Liver (tissue), 9 donors: Measurements from ENCODE around the gene ATXN1. TPM values are rescaled to one million over a fixed set of nuclear protein-coding genes. Genes with fewer than 3 reads are reported as not detected.

ENCODE experiments used
- DNase-seq: peaks from one replicate; pipeline ENCODE4 v3.0.0-alpha.2; 2017; ENCODE audit warnings: low spot score
- H3K27ac ChIP-seq, 2 donors: one replicate each; pipeline ENCODE4 v1.7.0; 2013; ENCODE audit warnings: inconsistent platforms in 2 of 2, low read length in 2 of 2, control low read depth in 1 of 2, low read depth in 1 of 2, mild to moderate bottlenecking in 1 of 2
- H3K27me3 ChIP-seq, 4 donors: one replicate each; pipeline versions ENCODE4 v1.6.1 to v1.7.0; 2013; ENCODE audit warnings: low read length in 3 of 4, inconsistent platforms in 1 of 4, mild to moderate bottlenecking in 1 of 4, moderate library complexity in 1 of 4; ENCODE audit not compliant: control insufficient read depth in 4 of 4, insufficient read depth in 4 of 4
- H3K36me3 ChIP-seq, 4 donors: one replicate each; pipeline versions ENCODE4 v1.6.1 to v1.7.0; 2013; ENCODE audit warnings: low read length in 3 of 4, mild to moderate bottlenecking in 3 of 4, low read depth in 1 of 4, moderate library complexity in 1 of 4; ENCODE audit not compliant: control insufficient read depth in 4 of 4, insufficient read depth in 3 of 4
- H3K4me1 ChIP-seq, 4 donors: one replicate each; pipeline versions ENCODE4 v1.6.1 to v1.7.0; 2013; ENCODE audit warnings: low read length in 3 of 4, mild to moderate bottlenecking in 3 of 4, moderate library complexity in 1 of 4; ENCODE audit not compliant: control insufficient read depth in 4 of 4, insufficient read depth in 4 of 4
- H3K4me3 ChIP-seq, 3 donors: one replicate each; pipeline versions ENCODE4 v1.6.1 to v1.7.0; 2013; ENCODE audit warnings: low read length in 3 of 3, control low read depth in 1 of 3, low read depth in 1 of 3, mild to moderate bottlenecking in 1 of 3
- H3K9ac ChIP-seq, 2 donors: one replicate each; pipeline ENCODE4 v1.7.0; 2013; ENCODE audit warnings: low read length in 2 of 2, mild to moderate bottlenecking in 2 of 2, moderate library complexity in 2 of 2, control low read depth in 1 of 2, low read depth in 1 of 2
- H3K9me3 ChIP-seq, 4 donors: one replicate each; pipeline versions ENCODE4 v1.6.1 to v1.7.0; 2013; ENCODE audit warnings: low read length in 3 of 4; ENCODE audit not compliant: control insufficient read depth in 4 of 4
- FOXA1 ChIP-seq: IDR thresholded peaks from 2 replicates; pipeline ENCODE4 v1.6.1; 2016; ENCODE audit warnings: antibody characterized with exemption
- FOXA2 ChIP-seq: IDR thresholded peaks from 2 replicates; pipeline ENCODE4 v1.6.1; 2016; ENCODE audit warnings: antibody characterized with exemption
- GABPA ChIP-seq, 2 donors: IDR thresholded peaks in 1 of 2; conservative IDR thresholded peaks in 1 of 2; 2 replicates each; pipeline ENCODE4 v1.6.1; 2016; ENCODE audit warnings: antibody characterized with exemption in 2 of 2, mild to moderate bottlenecking in 1 of 2, moderate library complexity in 1 of 2
- HNF4A ChIP-seq, 2 donors: conservative IDR thresholded peaks; 2 replicates each; pipeline ENCODE4 v1.6.1; 2016; ENCODE audit warnings: antibody characterized with exemption in 2 of 2, mild to moderate bottlenecking in 2 of 2
- JUND ChIP-seq, 2 donors: IDR thresholded peaks; 2 replicates each; pipeline ENCODE4 v1.6.1; 2016; ENCODE audit warnings: antibody characterized with exemption in 2 of 2
- MAX ChIP-seq: IDR thresholded peaks from 2 replicates; pipeline ENCODE4 v1.6.1; 2016; ENCODE audit warnings: antibody characterized with exemption
- NR2F2 ChIP-seq: IDR thresholded peaks from 2 replicates; pipeline ENCODE4 v1.6.1; 2016; ENCODE audit warnings: antibody characterized with exemption
- RAD21 ChIP-seq, 2 donors: IDR thresholded peaks; 2 replicates each; pipeline ENCODE4 v1.6.1; 2016; ENCODE audit warnings: antibody characterized with exemption in 2 of 2, mild to moderate bottlenecking in 2 of 2
- REST ChIP-seq: IDR thresholded peaks from 2 replicates; pipeline ENCODE4 v1.6.1; 2016; ENCODE audit warnings: antibody characterized with exemption, mild to moderate bottlenecking
- RXRA ChIP-seq, 2 donors: IDR thresholded peaks; 2 replicates each; pipeline ENCODE4 v1.6.1; 2017 to 2018; ENCODE audit warnings: antibody characterized with exemption in 2 of 2, mild to moderate bottlenecking in 1 of 2
- SP1 ChIP-seq: IDR thresholded peaks from 2 replicates; pipeline ENCODE4 v1.6.1; 2018; ENCODE audit warnings: antibody characterized with exemption, mild to moderate bottlenecking
- TAF1 ChIP-seq: conservative IDR thresholded peaks from 2 replicates; pipeline ENCODE4 v1.6.1; 2016; ENCODE audit warnings: antibody characterized with exemption, mild to moderate bottlenecking
- YY1 ChIP-seq: IDR thresholded peaks from 2 replicates; pipeline ENCODE4 v1.6.1; 2016; ENCODE audit warnings: antibody characterized with exemption, mild to moderate bottlenecking
- ZBTB33 ChIP-seq: IDR thresholded peaks from 2 replicates; pipeline ENCODE4 v1.6.1; 2016; ENCODE audit warnings: antibody characterized with exemption
- WGBS: extraction: QIAGEN DNeasy Blood & Tissue Kit; methylation state at CpG from one replicate; pipeline ENCODE4 v1.1.7; 2013; 5-methylcytosine and 5-hydroxymethylcytosine counted together
- polyA plus RNA-seq, 2 donors: library from polyadenylated mRNA; stranded (reverse) in 1 of 2; unstranded in 1 of 2; fragments of 200-250 nt in 1 of 2; fragments of >200 nt in 1 of 2; fragmentation: Nextera tagmentation in 1 of 2; extraction: Ambion mirVana in 1 of 2; gene quantifications; one replicate each; pipeline versions ENCODE4 v1.2.1 to v1.2.3, GENCODE V29; 2013 to 2015
- total RNA-seq, 2 donors: library from RNA; depleted of rRNA; stranded (reverse); fragments of >200 nt; gene quantifications; one replicate each; pipeline ENCODE4 v1.2.3, GENCODE V29; 2014
- donor health status: healthy.
- donor health status: healthy.
- donor health status: healthy.
- donor health status: healthy.
- donor health status: healthy.

ATXN1 gene
- total and polyA plus RNA-seq, 4 donors: 4.3 to 29.7 (median 8.2) TPM

- no peak overlapping the region for H3K27ac ChIP-seq
- TF ChIP-seq REST (no peak), TAF1 (no peak), SP1 (no peak), NR2F2 (no peak), JUND (IDR thresholded peaks at IDR 0.05) (no peak), FOXA1 (no peak), FOXA2 (no peak)
- no peak overlapping the region for H3K4me3 ChIP-seq
- H3K27me3 ChIP-seq: no peaks in the 10 kb centered on the region
- no peaks in the 10 kb centered on the region for H3K9me3 ChIP-seq
- no peak for DNase-seq
- H3K9ac ChIP-seq: no peak overlapping the region
- 95% methylated on average over 5 of the region's 5 CpGs for WGBS
- H3K36me3 ChIP-seq: peaks cover 0 to 2% (median 0%) of the 10 kb centered on the region in 4 donors
- H3K4me1 ChIP-seq: peaks cover 0 to 12% (median 2%) of the 10 kb centered on the region in 4 donors
These were observed 391.3 kb downstream of the ATXN1 start for GRCh38 chr6:16369989-16370388.

GRCh38 chr6:16369140-16369745 lies 392.0 kb downstream of the ATXN1 start:
- 98% methylated on average over 8 of the region's 8 CpGs for whole genome bisulfite sequencing
- TF ChIP-seq ZBTB33 (no peak), JUND (IDR thresholded peaks at IDR 0.05) (no peak), RXRA (IDR thresholded peaks at IDR 0.05) (no peak), REST (no peak), FOXA2 (no peak), RAD21 (IDR thresholded peaks at IDR 0.05) (no peak), FOXA1 (no peak), YY1 (no peak), MAX (no peak), TAF1 (no peak), NR2F2 (no peak), HNF4A (conservative IDR thresholded peaks at IDR 0.05) (no peak), SP1 (no peak), GABPA (IDR thresholded peaks at IDR 0.05 in 1 of 2, conservative IDR thresholded peaks at IDR 0.05 in 1 of 2) (no peak)
- peaks cover 0 to 12% (median 2%) of the 10 kb centered on the region in 4 donors for H3K4me1 ChIP-seq
- no peak for DNase-seq
- H3K27ac ChIP-seq: no peak overlapping the region
- H3K36me3 ChIP-seq: peaks cover 0 to under 1% (median 0%) of the 10 kb centered on the region in 4 donors
- H3K27me3 ChIP-seq: no peaks in the 10 kb centered on the region
- H3K9ac ChIP-seq: no peak overlapping the region
- H3K4me3 ChIP-seq: no peak overlapping the region
- H3K9me3 ChIP-seq: no peaks in the 10 kb centered on the region
